Suprapubic skin (tissue), 4 donors: ENCODE measurements around the gene ACTMAP. TPM values are rescaled to one million over a fixed set of nuclear protein-coding genes. Genes with fewer than 3 reads are reported as not detected.

Experiments used
- DNase-seq, 2 donors: peaks; one replicate each; pipeline ENCODE4 v3.0.0-alpha.2; 2019; ENCODE audit warnings: low spot score in 2 of 2
- H3K27ac ChIP-seq: fragments of 200-600 bp; sonication (generic); one replicate; pipeline ENCODE4 v1.5.1; 2019
- H3K27me3 ChIP-seq: fragments of 200-600 bp; sonication (generic); one replicate; pipeline ENCODE4 v1.5.1; 2019
- H3K36me3 ChIP-seq: fragments of 200-600 bp; sonication (generic); one replicate; pipeline ENCODE4 v1.5.1; 2019
- H3K4me1 ChIP-seq: fragments of 200-600 bp; sonication (generic); one replicate; pipeline ENCODE4 v1.5.1; 2019
- H3K4me3 ChIP-seq: fragments of 200-600 bp; sonication (generic); one replicate; pipeline ENCODE4 v1.5.1; 2019; ENCODE audit warnings: mild to moderate bottlenecking
- H3K9me3 ChIP-seq: fragments of 200-600 bp; sonication (generic); one replicate; pipeline ENCODE4 v1.5.1; 2019
- EP300 ChIP-seq: sonication (generic); formaldehyde crosslinking; IDR thresholded peaks from one replicate; pipeline ENCODE4 v1.6.1; 2017; ENCODE audit warnings: antibody characterized with exemption
- POLR2A ChIP-seq, 2 donors: fragments of 450-650 bp; IDR thresholded peaks; one replicate each; pipeline ENCODE4 v1.6.1; 2017; ENCODE audit warnings: antibody characterized with exemption in 2 of 2, mild to moderate bottlenecking in 2 of 2, moderate library complexity in 2 of 2
- POLR2AphosphoS5 ChIP-seq, 3 donors: sonication (generic); formaldehyde crosslinking; IDR thresholded peaks; one replicate each; pipeline ENCODE4 v1.6.1; 2017; ENCODE audit warnings: antibody characterized with exemption in 3 of 3
- WGBS: methylation state at CpG from one replicate; pipeline ENCODE4 v1.1.5; 2018; 5-methylcytosine and 5-hydroxymethylcytosine counted together
- total RNA-seq, 4 donors: library from RNA; depleted of rRNA; stranded (reverse); fragments of >200 nt; gene quantifications; one replicate each; pipeline ENCODE4 v1.1.0, GENCODE V29; 2016
- TF ChIP-seq, protein P1 (sequence below), 2 donors: fragments of 200-600 bp in 1 of 2; fragments of 450-650 bp in 1 of 2; sonication (generic) in 1 of 2; IDR thresholded peaks; one replicate each; pipeline ENCODE4 v1.5.1; 2016 to 2019; ENCODE audit warnings: antibody characterized with exemption in 2 of 2, mild to moderate bottlenecking in 1 of 2, moderate library complexity in 1 of 2

The ACTMAP gene
- total RNA-seq, 4 donors from 2014 or later: 3.8 to 9.9 (median 5.4) TPM

GRCh38 chr19:40740747-40741146 is 9.5 kb downstream of the ACTMAP start:
- no peaks in the 10 kb centered on the region for H3K9me3 ChIP-seq
- peaks cover 45% of the 10 kb centered on the region for H3K36me3 ChIP-seq
- no peaks in the 10 kb centered on the region for H3K27me3 ChIP-seq
- DNase-seq: peak in 1 of 2 donors; percentile 93
- 42% methylated on average over 6 of the region's 6 CpGs for WGBS
- H3K4me1 ChIP-seq: peaks cover 38% of the 10 kb centered on the region
- peak overlapping the region; percentile 92 for H3K27ac ChIP-seq
- no peak for TF ChIP-seq POLR2A (IDR thresholded peaks at IDR 0.05)
- TF ChIP-seq POLR2AphosphoS5 (IDR thresholded peaks at IDR 0.05): peak in 2 of 3 donors; percentile 44 to 67
- peak overlapping the region; percentile 27 for H3K4me3 ChIP-seq

GRCh38 chr19:40739871-40740703 is 10.2 kb downstream of the ACTMAP start:
- Histone ChIP-seq H3K36me3 (peaks cover 51% of the 10 kb centered on the region), H3K27ac (peak overlapping the region; percentile 92), H3K4me3 (peak overlapping the region; percentile 27), H3K9me3 (no peaks in the 10 kb centered on the region), H3K4me1 (peaks cover 37% of the 10 kb centered on the region), H3K27me3 (no peaks in the 10 kb centered on the region)
- DNase-seq: no peak
- TF ChIP-seq POLR2AphosphoS5 (IDR thresholded peaks at IDR 0.05): no peak
- no peak for TF ChIP-seq POLR2A (IDR thresholded peaks at IDR 0.05)
- TF ChIP-seq, protein P1, sequence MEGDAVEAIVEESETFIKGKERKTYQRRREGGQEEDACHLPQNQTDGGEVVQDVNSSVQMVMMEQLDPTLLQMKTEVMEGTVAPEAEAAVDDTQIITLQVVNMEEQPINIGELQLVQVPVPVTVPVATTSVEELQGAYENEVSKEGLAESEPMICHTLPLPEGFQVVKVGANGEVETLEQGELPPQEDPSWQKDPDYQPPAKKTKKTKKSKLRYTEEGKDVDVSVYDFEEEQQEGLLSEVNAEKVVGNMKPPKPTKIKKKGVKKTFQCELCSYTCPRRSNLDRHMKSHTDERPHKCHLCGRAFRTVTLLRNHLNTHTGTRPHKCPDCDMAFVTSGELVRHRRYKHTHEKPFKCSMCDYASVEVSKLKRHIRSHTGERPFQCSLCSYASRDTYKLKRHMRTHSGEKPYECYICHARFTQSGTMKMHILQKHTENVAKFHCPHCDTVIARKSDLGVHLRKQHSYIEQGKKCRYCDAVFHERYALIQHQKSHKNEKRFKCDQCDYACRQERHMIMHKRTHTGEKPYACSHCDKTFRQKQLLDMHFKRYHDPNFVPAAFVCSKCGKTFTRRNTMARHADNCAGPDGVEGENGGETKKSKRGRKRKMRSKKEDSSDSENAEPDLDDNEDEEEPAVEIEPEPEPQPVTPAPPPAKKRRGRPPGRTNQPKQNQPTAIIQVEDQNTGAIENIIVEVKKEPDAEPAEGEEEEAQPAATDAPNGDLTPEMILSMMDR (IDR thresholded peaks at IDR 0.05): no peak
- TF ChIP-seq EP300: no peak
- 46% methylated on average over 7 of the region's 16 CpGs for WGBS

DNA sequence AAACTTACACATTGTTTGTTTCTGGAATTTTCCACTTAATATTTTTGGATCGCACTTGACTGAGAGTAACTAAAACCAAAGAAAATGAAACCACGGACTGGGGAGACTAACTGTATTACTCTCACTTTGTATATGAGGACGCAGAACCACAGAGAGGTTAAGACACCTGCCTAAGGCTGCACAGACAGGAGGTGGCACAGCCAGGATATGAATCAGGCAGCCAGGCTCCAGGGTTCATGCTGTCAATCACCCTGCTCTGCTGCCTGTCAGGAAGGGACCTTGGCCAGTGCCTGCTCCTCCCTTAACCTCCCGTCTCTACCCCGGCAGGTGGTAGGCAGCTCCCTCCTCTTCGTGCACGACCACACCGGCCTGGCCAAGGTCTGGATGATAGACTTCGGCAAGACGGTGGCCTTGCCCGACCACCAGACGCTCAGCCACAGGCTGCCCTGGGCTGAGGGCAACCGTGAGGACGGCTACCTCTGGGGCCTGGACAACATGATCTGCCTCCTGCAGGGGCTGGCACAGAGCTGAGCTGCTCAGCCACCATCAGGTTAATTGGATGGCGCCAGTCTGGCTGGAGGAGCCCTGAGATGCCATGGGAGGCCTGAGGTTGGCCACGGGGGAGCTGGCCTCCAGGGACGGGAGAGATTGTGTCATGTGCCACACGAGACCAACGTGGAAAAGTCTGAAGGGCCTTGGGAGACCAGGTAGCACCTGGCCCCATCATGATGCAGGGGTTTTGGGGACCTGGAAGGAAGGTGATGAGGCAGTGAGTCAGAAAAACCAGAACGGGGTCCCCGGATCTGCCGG is 11.0 kb downstream of the ACTMAP start:
- TF ChIP-seq POLR2A (IDR thresholded peaks at IDR 0.05) (no peak), POLR2AphosphoS5 (IDR thresholded peaks at IDR 0.05) (no peak), EP300 (no peak)
- TF ChIP-seq, protein P1 (IDR thresholded peaks at IDR 0.05): no peak
- Histone ChIP-seq H3K27ac (peak overlapping the region; percentile 92), H3K4me3 (peak overlapping the region; percentile 27), H3K27me3 (no peaks in the 10 kb centered on the region), H3K36me3 (peaks cover 60% of the 10 kb centered on the region), H3K4me1 (peaks cover 35% of the 10 kb centered on the region), H3K9me3 (no peaks in the 10 kb centered on the region)
- no peak for DNase-seq
- 74% methylated on average over 20 of the region's 22 CpGs for WGBS

- peaks cover 35% of the 10 kb centered on the region for H3K4me1 ChIP-seq
- no peak for DNase-seq
These were observed 13.1 kb downstream of the ACTMAP start for GRCh38 chr19:40737102-40737644.

DNA sequence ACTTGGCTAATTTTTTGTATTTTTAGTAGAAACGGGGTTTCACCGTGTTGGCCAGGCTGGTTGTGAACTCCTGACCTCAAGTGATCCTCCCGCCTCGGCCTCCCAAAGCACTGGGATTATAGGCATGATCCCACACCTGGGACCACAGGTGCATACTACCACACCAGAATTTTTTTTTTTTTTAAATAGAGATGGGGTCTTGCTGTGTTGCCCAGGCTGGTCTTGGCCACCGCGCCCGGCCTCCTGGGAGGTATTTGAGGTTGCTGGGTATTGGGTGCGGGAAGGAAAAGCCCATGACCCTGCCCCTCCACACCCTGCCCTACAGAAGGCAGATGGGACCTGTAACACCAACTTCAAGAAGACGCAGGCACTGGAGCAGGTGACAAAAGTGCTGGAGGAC is 13.6 kb downstream of the ACTMAP start:
- no peak for DNase-seq
- Histone ChIP-seq H3K9me3 (no peaks in the 10 kb centered on the region), H3K4me3 (no peak overlapping the region), H3K27ac (no peak overlapping the region), H3K27me3 (no peaks in the 10 kb centered on the region), H3K4me1 (peaks cover 32% of the 10 kb centered on the region), H3K36me3 (peaks cover 82% of the 10 kb centered on the region)
- TF ChIP-seq, protein P1 (IDR thresholded peaks at IDR 0.05): no peak
- no peak for TF ChIP-seq EP300
- TF ChIP-seq POLR2A (IDR thresholded peaks at IDR 0.05): no peak
- 87% methylated on average over 8 of the region's 9 CpGs for WGBS

More at GRCh38 chr19:40737102-40737644, 13.1 kb downstream of the ACTMAP start:
- H3K27ac ChIP-seq: no peak overlapping the region
- H3K27me3 ChIP-seq: no peaks in the 10 kb centered on the region
- H3K36me3 ChIP-seq: peaks cover 77% of the 10 kb centered on the region
- H3K4me3 ChIP-seq: no peak overlapping the region
- no peaks in the 10 kb centered on the region for H3K9me3 ChIP-seq
- WGBS: 66% methylated on average over 9 of the region's 9 CpGs
- TF ChIP-seq POLR2AphosphoS5 (IDR thresholded peaks at IDR 0.05): no peak
- TF ChIP-seq, protein P1 (IDR thresholded peaks at IDR 0.05): no peak
- no peak for TF ChIP-seq POLR2A (IDR thresholded peaks at IDR 0.05)
- TF ChIP-seq EP300: no peak
